ENCODE measurements around the gene TBXA2R. TPM values are rescaled to one million over a fixed set of nuclear protein-coding genes. Genes with fewer than 3 reads are reported as not detected.
"Not testable (repeated sequence)": the region's sequence is repeated elsewhere in the genome, so short reads cannot be mapped to it uniquely, and the experiment has no call there.

The TBXA2R gene
- total RNA-seq, 4 donors from 2014 or later = 1.4 to 14.9 (median 4.5) TPM

DNA sequence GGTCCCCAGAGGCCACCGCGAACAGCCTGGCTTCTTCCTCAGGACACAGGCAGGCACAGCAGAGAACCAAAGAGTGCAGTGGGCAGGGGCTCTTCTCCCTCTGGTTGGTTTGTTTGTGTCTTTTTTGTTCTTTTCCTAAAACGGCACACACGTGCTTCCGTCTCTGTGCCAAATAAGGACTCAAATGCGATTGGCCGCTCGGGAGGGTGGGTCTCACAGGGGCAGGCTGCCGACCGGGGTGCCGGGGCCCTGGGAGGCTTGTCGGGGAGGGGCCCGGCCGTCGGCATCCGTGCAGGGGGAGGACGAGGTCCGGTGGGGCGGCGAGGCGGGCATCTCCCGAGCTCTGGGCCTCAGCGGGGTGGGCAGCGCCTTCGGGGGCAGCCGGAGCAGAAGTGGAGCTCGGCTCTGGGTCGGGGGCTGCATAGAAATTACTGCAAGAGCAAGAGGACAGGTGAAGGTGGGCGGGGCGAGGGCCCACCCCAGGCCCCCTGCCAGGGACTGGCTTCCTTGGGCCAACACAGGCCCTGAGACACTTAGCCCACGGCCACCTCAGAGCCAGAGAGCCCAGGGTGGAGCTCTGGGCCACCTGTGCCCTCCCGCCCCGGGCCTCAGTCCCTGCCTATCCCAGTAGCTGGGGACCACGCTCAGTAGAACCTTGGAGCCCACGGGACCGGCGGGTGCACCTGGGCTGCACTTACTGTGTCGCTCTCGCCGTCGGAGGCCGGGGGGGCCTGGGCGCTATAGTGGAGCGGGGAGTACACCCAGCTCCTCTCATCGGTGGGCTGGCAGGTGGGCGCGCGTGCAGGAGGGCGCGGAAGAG lies 26.3 kb upstream of the TBXA2R start:
- peaks cover 0 to 75% of the 10 kb centered on the region in 2 donors for H3K36me3 ChIP-seq
- no peak overlapping the region for H3K4me3 ChIP-seq
- H3K27me3 ChIP-seq = no peaks in the 10 kb centered on the region

GRCh38 chr19:3632098-3632497 lies 25.4 kb upstream of the TBXA2R start:
- no peak for ATAC-seq
- Histone ChIP-seq H3K36me3 (peaks cover 0 to 66% of the 10 kb centered on the region in 2 donors), H3K4me3 (no peak overlapping the region), H3K27me3 (no peaks in the 10 kb centered on the region), H3K27ac (peak overlapping the region in 3 of 4 donors; percentile 54 to 76 (median 61)), H3K9me3 (no peaks in the 10 kb centered on the region), H3K4me1 (peaks cover 0 to 19% (median 0%) of the 10 kb centered on the region in 3 donors)
- 40% methylated on average over 1 of the region's 16 CpGs; no CpG with 5 or more reads in 1 of the 2 donors for WGBS, 2 donors (ENCODE audit: low coverage in 1 of 2)
- TF ChIP-seq CTCF (IDR thresholded peaks at IDR 0.05) (no peak), EP300 (IDR thresholded peaks at IDR 0.05) (no peak), POLR2AphosphoS5 (IDR thresholded peaks at IDR 0.05) (no peak), POLR2A (IDR thresholded peaks at IDR 0.05) (no peak)

More for the DNA sequence above, 26.3 kb upstream of the TBXA2R start:
- no peaks in the 10 kb centered on the region for H3K9me3 ChIP-seq
- H3K27ac ChIP-seq = peak overlapping the region in 3 of 4 donors; percentile 54 to 76 (median 61)
- WGBS, 2 donors (ENCODE audit: low coverage in 1 of 2) = 40% methylated on average over 1 of the region's 50 CpGs; no CpG with 5 or more reads in 1 of the 2 donors
- TF ChIP-seq POLR2A (IDR thresholded peaks at IDR 0.05) (no peak), CTCF (IDR thresholded peaks at IDR 0.05) (no peak), EP300 (IDR thresholded peaks at IDR 0.05) (no peak), POLR2AphosphoS5 (IDR thresholded peaks at IDR 0.05) (no peak)
- peaks cover 0 to 12% (median 0%) of the 10 kb centered on the region in 3 donors for H3K4me1 ChIP-seq
- ATAC-seq = no peak

DNA sequence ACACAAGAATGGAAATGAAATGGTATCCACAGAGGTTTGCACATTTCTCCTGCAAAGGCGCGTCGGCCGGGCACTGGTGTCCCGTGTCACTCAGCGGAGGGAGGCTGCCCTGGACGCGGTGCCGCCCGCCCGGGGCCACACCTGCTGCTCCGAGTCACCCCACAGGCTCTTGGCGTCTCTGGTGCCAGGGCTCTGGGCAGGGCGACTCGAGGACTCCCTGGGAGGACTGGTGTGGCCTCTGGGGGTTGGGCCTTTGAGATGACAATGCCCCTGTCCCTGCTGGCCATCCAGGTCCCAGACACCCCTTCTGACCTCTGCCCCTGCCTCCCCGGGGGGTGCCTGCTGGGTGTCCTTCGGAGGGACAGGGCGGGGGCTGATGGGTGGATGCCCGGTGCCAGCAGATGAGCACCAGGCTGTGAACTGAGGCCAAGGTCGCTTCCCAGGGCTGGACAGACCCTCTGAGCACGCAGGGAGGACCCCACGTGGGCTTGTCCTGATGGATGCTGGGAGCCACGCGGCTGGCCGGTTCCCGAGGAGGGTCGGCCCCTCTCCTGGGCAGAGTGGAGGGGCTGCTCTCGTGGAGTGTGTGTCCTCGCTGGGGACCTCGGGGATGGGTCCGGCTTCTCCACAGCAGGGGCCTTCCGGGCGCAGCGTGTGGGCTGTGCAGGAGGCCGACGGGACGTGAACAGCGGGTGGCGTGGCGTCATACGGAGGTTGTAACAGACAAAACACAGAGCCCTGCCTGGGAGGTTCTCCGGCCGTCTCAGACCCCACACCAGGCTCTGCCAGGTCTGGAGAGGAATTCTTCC lies 24.6 kb upstream of the TBXA2R start:
- TF ChIP-seq POLR2AphosphoS5 (IDR thresholded peaks at IDR 0.05) = no peak
- no peak for TF ChIP-seq EP300 (IDR thresholded peaks at IDR 0.05)
- TF ChIP-seq CTCF (IDR thresholded peaks at IDR 0.05) = no peak
- TF ChIP-seq POLR2A (IDR thresholded peaks at IDR 0.05) = no peak
- WGBS, 2 donors (ENCODE audit: low coverage in 1 of 2) = 75 to 88% methylated on average over 3 to 8 of the region's 43 CpGs
- Histone ChIP-seq H3K27me3 (no peaks in the 10 kb centered on the region), H3K36me3 (peaks cover 0 to 58% of the 10 kb centered on the region in 2 donors), H3K27ac (peak overlapping the region in 3 of 4 donors; percentile 54 to 76 (median 61)), H3K9me3 (no peaks in the 10 kb centered on the region), H3K4me3 (no peak overlapping the region), H3K4me1 (peaks cover 0 to 20% (median 0%) of the 10 kb centered on the region in 3 donors)
- no peak for ATAC-seq

DNA sequence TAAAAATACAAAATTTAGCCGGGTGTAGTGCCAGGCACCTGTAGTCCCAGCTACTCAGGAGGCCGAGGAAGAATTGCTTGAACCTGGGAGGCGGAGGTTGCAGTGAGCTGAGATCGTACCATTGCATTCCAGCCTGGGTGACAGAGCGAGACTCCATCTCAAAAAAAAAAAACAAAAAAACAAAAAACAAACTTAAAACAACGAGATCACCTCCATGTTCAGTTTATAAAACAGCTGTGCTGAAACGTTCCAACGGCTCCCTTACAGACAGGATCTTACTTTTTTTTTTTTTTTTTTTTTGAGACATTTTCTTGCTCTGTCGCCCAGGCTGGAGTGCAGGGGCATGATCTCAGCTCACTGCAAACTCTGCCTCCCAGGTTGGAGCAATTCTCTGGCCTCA lies 22.1 kb upstream of the TBXA2R start:
- not testable (repeated sequence) for H3K4me3 ChIP-seq, H3K27me3 ChIP-seq, H3K9me3 ChIP-seq, ATAC-seq
- WGBS, 2 donors (ENCODE audit: low coverage in 1 of 2) = 34 to 40% methylated on average over 4 to 7 of the region's 9 CpGs
- peaks cover 0 to 38% of the 10 kb centered on the region in 2 donors for H3K36me3 ChIP-seq
- peaks cover 0 to 45% (median 15%) of the 10 kb centered on the region in 3 donors for H3K4me1 ChIP-seq
- H3K27ac ChIP-seq = peak overlapping the region in 2 of 4 donors; percentile 43 to 93

- 33 to 87% methylated on average over 4 to 5 of the region's 7 CpGs for WGBS, 2 donors (ENCODE audit: low coverage in 1 of 2)
- Histone ChIP-seq H3K4me3 (peak overlapping the region in 1 of 2 donors; percentile 95), H3K4me1 (peaks cover 0 to 36% (median 15%) of the 10 kb centered on the region in 3 donors), H3K9me3 (no peaks in the 10 kb centered on the region), H3K36me3 (peaks cover 0 to 38% of the 10 kb centered on the region in 2 donors), H3K27ac (peak overlapping the region; percentile 19 to 95 (median 91)), H3K27me3 (no peaks in the 10 kb centered on the region)
- TF ChIP-seq CTCF (IDR thresholded peaks at IDR 0.05) = no peak
- TF ChIP-seq POLR2AphosphoS5 (IDR thresholded peaks at IDR 0.05) = no peak
- TF ChIP-seq POLR2A (IDR thresholded peaks at IDR 0.05) = no peak
- TF ChIP-seq EP300 (IDR thresholded peaks at IDR 0.05) = no peak
- no peak for ATAC-seq
These were observed 20.7 kb upstream of the TBXA2R start for GRCh38 chr19:3627351-3627723.

All from gastroesophageal sphincter (tissue), 4 donors.